HG03135 (cell line): ENCODE results near the gene HSD17B11.
"Not testable (repeated sequence)": the region's sequence is repeated elsewhere in the genome, so short reads cannot be mapped to it uniquely, and the experiment has no call there.

Source experiments
- ATAC-seq: cut with Tn5 transposase; IDR thresholded peaks from one replicate; pipeline ENCODE4 v1.9.1; 2021; ENCODE audit warnings: mild to moderate bottlenecking, moderate library complexity; ENCODE audit not compliant: unreplicated experiment

The HSD17B11 gene

GRCh38 chr4:87390891-87391575 is at the start of gene HSD17B11:
Gene HSD17B11, minus strand, starts transcription at chr4:87391188. Its CDS starts 118 bp downstream, at chr4:87391070.
- ATAC-seq = peak; percentile 100

GRCh38 chr4:87433342-87433741 is 42.4 kb upstream of the HSD17B11 start:
- no peak for ATAC-seq

GRCh38 chr4:87430038-87430437 is 39.0 kb upstream of the HSD17B11 start:
- no peak for ATAC-seq

- no peak for ATAC-seq
Measured at GRCh38 chr4:87428979-87429378, 38.0 kb upstream of the HSD17B11 start.

- ATAC-seq = no peak
Measured at GRCh38 chr4:87427518-87427868, 36.5 kb upstream of the HSD17B11 start.

GRCh38 chr4:87426865-87427517 is 36.0 kb upstream of the HSD17B11 start:
- ATAC-seq = no peak

- no peak for ATAC-seq
Measured at GRCh38 chr4:87425711-87426110, 34.7 kb upstream of the HSD17B11 start.

GRCh38 chr4:87424099-87424543 is 33.1 kb upstream of the HSD17B11 start:
- not testable (repeated sequence) for ATAC-seq

GRCh38 chr4:87423317-87424098 is 32.5 kb upstream of the HSD17B11 start:
- no peak for ATAC-seq

GRCh38 chr4:87422104-87423052 is 31.4 kb upstream of the HSD17B11 start, which contains the start of gene NUDT9:
Gene NUDT9, plus strand, starts transcription at chr4:87422573. Its CDS starts 333 bp downstream, at chr4:87422906.
- ATAC-seq = peak; percentile 88

- no peak for ATAC-seq
Measured at GRCh38 chr4:87420276-87420830, 29.4 kb upstream of the HSD17B11 start.

- ATAC-seq = no peak
Measured at GRCh38 chr4:87419578-87420249, 28.7 kb upstream of the HSD17B11 start.

- not testable (repeated sequence) for ATAC-seq
Measured at GRCh38 chr4:87418410-87418809, 27.4 kb upstream of the HSD17B11 start.

GRCh38 chr4:87416965-87417364 is 26.0 kb upstream of the HSD17B11 start:
- ATAC-seq = no peak

- no peak for ATAC-seq
Measured at GRCh38 chr4:87414816-87415215, 23.8 kb upstream of the HSD17B11 start.

GRCh38 chr4:87410679-87411078 is 19.7 kb upstream of the HSD17B11 start:
- ATAC-seq = no peak

GRCh38 chr4:87410157-87410556 is 19.2 kb upstream of the HSD17B11 start:
- no peak for ATAC-seq

- no peak for ATAC-seq
Measured at GRCh38 chr4:87409420-87409939, 18.5 kb upstream of the HSD17B11 start.

- not testable (repeated sequence) for ATAC-seq
Measured at GRCh38 chr4:87406902-87407301, 15.9 kb upstream of the HSD17B11 start.
